GM13977 (cell line): ENCODE measurements around the gene GRAMD1B.

ENCODE experiments used
- DNase-seq: peaks from one replicate; pipeline ENCODE4 v3.0.0; 2012; ENCODE audit warnings: low spot score
- in situ Hi-C: fragments of 300-500 bp; cut with MboI; formaldehyde crosslinking; loops from one replicate; pipeline ENCODE4 v1.12.0; 2022; ENCODE audit warnings: low sequenced_read_pairs, low pct_unique_long_range_greater_than_20kb, mixed read lengths, inconsistent platforms; ENCODE audit not compliant: unreplicated experiment
- TF ChIP-seq, protein P1 (sequence below): IDR thresholded peaks from 2 replicates; pipeline ENCODE4 v1.5.1; 2012; ENCODE audit warnings: mild to moderate bottlenecking, control low read depth; ENCODE audit not compliant: insufficient read depth; ENCODE audit errors: extremely low read depth, missing control alignments

GRAMD1B gene

DNA sequence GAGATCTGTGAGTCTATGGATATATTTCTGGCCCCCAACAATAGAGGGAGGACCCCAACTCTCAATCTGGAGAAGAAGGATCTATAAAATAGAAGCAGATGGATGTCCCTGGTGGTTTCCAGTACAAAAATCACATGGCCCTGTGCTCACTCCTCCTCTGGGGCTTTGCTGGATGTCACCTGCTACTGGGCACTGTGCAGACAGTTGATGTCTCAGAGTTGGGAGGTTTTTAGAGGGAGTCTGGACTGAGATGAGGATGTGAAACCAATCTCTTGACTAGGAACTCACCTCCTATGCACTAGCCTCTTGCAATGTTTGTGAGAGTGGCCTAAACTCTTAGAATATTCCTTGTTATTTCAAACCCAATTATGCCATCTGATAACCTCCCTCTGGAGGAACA, 117.1 kb downstream of the GRAMD1B start:
- TF ChIP-seq, protein P1, sequence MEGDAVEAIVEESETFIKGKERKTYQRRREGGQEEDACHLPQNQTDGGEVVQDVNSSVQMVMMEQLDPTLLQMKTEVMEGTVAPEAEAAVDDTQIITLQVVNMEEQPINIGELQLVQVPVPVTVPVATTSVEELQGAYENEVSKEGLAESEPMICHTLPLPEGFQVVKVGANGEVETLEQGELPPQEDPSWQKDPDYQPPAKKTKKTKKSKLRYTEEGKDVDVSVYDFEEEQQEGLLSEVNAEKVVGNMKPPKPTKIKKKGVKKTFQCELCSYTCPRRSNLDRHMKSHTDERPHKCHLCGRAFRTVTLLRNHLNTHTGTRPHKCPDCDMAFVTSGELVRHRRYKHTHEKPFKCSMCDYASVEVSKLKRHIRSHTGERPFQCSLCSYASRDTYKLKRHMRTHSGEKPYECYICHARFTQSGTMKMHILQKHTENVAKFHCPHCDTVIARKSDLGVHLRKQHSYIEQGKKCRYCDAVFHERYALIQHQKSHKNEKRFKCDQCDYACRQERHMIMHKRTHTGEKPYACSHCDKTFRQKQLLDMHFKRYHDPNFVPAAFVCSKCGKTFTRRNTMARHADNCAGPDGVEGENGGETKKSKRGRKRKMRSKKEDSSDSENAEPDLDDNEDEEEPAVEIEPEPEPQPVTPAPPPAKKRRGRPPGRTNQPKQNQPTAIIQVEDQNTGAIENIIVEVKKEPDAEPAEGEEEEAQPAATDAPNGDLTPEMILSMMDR = no peak
- peak; percentile 53 for DNase-seq
- in situ Hi-C loops = no loop called here

DNA sequence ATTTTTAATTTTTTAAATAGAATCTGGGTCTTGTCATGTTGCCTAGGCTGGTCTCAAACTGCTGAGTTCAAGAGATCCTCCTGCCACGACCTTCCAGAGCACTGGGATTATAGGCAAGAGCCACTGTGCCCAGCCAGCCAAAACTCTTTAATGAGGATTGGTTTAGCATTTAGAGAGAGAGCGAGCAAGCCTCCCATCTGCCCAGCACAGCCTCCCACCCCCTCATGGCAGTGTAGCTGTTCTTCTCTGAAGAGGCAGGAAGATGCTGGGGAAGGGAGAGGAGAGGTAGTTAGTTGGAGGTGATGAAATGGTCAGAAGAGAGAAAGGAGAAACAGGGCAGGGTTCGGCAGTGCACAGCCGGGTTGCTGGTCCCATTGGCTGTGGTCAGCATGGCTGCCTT, 118.7 kb downstream of the GRAMD1B start:
- in situ Hi-C loops = no loop called here
- no peak for DNase-seq
- TF ChIP-seq, protein P1 = no peak

- TF ChIP-seq, protein P1 = no peak
- in situ Hi-C loops = loop anchor here (25.0 kb wide), 1 partner anchor 438 kb away; no protein-coding TSS in a partner anchor
- DNase-seq = no peak
These were observed 120.2 kb downstream of the GRAMD1B start for GRCh38 chr11:123549926-123550917.

DNA sequence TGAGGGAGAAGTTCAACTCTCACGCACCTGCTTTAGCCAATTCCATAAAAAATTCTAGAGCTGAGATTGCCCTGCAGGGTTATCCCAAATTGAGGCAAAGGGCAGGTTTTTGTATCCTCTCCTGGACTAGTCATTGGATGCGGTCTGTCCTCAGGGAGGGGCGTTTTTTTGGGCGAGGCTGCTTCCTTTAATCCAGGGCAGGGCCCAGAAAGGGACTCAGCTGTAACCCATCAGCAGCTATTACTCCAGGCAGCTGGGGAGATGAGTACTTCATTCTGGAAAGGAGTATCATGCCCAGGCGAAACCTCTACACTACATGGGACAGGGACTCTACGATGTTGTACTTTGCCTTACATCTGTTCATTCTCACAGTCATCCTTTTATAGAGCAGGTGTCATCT, 121.0 kb downstream of the GRAMD1B start:
- DNase-seq = no peak
- in situ Hi-C loops = loop anchor here (25.0 kb wide), 1 partner anchor 439 kb away; no protein-coding TSS in a partner anchor
- TF ChIP-seq, protein P1 = no peak

DNA sequence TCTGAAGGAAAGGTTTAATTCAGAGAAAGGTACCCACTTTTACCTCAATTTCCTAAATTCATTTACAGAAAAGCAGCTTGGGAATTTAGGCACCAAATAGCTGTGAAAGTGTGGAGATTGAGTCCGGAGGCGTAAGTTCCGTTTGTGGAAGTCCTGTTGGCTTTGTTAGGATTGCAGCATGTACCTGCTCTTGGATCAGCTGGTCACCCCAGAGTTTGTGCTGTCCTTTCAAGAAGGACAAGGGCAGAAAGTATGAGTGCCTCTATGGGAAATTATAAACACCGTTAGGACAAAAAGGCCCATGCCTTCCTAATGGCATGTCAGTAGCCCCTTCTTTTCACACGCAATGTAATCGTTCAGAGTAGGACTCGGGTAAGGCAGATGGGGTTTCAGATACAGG, 126.6 kb downstream of the GRAMD1B start:
- in situ Hi-C loops = loop anchor here (25.0 kb wide), 1 partner anchor 444 kb away; no protein-coding TSS in a partner anchor
- no peak for DNase-seq
- TF ChIP-seq, protein P1 = no peak

- TF ChIP-seq, protein P1 = no peak
- in situ Hi-C loops = loop anchor here (25.0 kb wide), 1 partner anchor 446 kb away; no protein-coding TSS in a partner anchor
- no peak for DNase-seq
These were observed 128.7 kb downstream of the GRAMD1B start for GRCh38 chr11:123558536-123559315.
